GM23338 (cell line): ENCODE results near the gene SH3BP2. TPM values are rescaled to one million over a fixed set of nuclear protein-coding genes. Genes with fewer than 3 reads are reported as not detected.

Experiments
- ATAC-seq: fragments of 200-7000 bp; cut with Tn5 transposase; 3 replicates; pipeline ENCODE4 v1.9.1; 2020
- DNase-seq: peaks from one replicate; pipeline ENCODE4 v3.0.0-alpha.2; 2015; ENCODE audit warnings: low spot score
- H2AFZ ChIP-seq: fragments of 200-600 bp; sonication (generic); 2 replicates; pipeline ENCODE4 v1.8.0; 2016; ENCODE audit warnings: antibody characterized with exemption, mild to moderate bottlenecking, moderate library complexity
- H3F3A ChIP-seq: fragments of 200-600 bp; sonication (generic); replicated peaks from 2 replicates; pipeline ENCODE4 v1.8.0; 2017; ENCODE audit warnings: antibody characterized with exemption, mixed run types, low read depth
- H3K27ac ChIP-seq: fragments of 200-600 bp; sonication (generic); 2 replicates; pipeline ENCODE4 v1.6.1; 2016; ENCODE audit warnings: low read depth
- H3K27me3 ChIP-seq: fragments of 200-600 bp; sonication (generic); 2 replicates; pipeline ENCODE4 v1.8.0; 2016; ENCODE audit warnings: mild to moderate bottlenecking, mixed run types, moderate library complexity; ENCODE audit not compliant: insufficient read depth
- H3K36me3 ChIP-seq: fragments of 200-600 bp; sonication (generic); 2 replicates; pipeline ENCODE4 v1.8.0; 2016; ENCODE audit warnings: mild to moderate bottlenecking; ENCODE audit not compliant: insufficient read depth
- H3K4me1 ChIP-seq: fragments of 200-600 bp; sonication (generic); 2 replicates; pipeline ENCODE4 v1.8.0; 2016; ENCODE audit warnings: mild to moderate bottlenecking, moderate library complexity; ENCODE audit not compliant: insufficient read depth
- H3K4me2 ChIP-seq: fragments of 200-600 bp; sonication (generic); 2 replicates; pipeline ENCODE4 v1.7.1; 2017; ENCODE audit warnings: mixed run types
- H3K4me3 ChIP-seq: fragments of 200-600 bp; sonication (generic); 2 replicates; pipeline ENCODE4 v1.6.1; 2016; ENCODE audit warnings: mixed run types
- H3K79me2 ChIP-seq: fragments of 200-600 bp; sonication (generic); replicated peaks from 2 replicates; pipeline ENCODE4 v1.8.0; 2017; ENCODE audit warnings: mild to moderate bottlenecking; ENCODE audit not compliant: insufficient read depth
- H3K9me2 ChIP-seq: fragments of 200-600 bp; sonication (generic); 2 replicates; pipeline ENCODE4 v1.8.0; 2017; ENCODE audit not compliant: insufficient read depth
- H4K20me1 ChIP-seq: fragments of 200-600 bp; sonication (generic); replicated peaks from 2 replicates; pipeline ENCODE4 v1.8.0; 2017; ENCODE audit warnings: mild to moderate bottlenecking; ENCODE audit not compliant: insufficient read depth
- H3K27ac Mint-ChIP-seq: 2 replicates; pipeline ENCODE4 v1.8.0; 2020; ENCODE audit warnings: inconsistent platforms, mild to moderate bottlenecking, moderate library complexity, mixed read lengths
- H3K27me3 Mint-ChIP-seq: 3 replicates; pipeline ENCODE4 v1.8.0; 2022; ENCODE audit warnings: low read depth, mild to moderate bottlenecking, moderate library complexity, mixed read lengths, inconsistent platforms; ENCODE audit not compliant: insufficient read depth, poor library complexity
- H3K36me3 Mint-ChIP-seq: 3 replicates; pipeline ENCODE4 v1.8.0; 2021; ENCODE audit warnings: low read depth, mild to moderate bottlenecking, inconsistent platforms, moderate library complexity, mixed read lengths
- H3K4me1 Mint-ChIP-seq: 3 replicates; pipeline ENCODE4 v1.8.0; 2020; ENCODE audit warnings: mild to moderate bottlenecking, inconsistent platforms, mixed read lengths
- H3K4me3 Mint-ChIP-seq: 3 replicates; pipeline ENCODE4 v1.8.0; 2021; ENCODE audit warnings: moderate library complexity, mild to moderate bottlenecking, inconsistent platforms, mixed read lengths
- H3K9me3 Mint-ChIP-seq: 3 replicates; pipeline ENCODE4 v1.8.0; 2020; ENCODE audit warnings: moderate library complexity, mild to moderate bottlenecking, inconsistent platforms, mixed read lengths
- CREB1 ChIP-seq: fragments of 250-450 bp; sonication (Bioruptor Pico); IDR thresholded peaks from 2 replicates; pipeline ENCODE4 v1.5.0; 2020; ENCODE audit warnings: low read depth, mild to moderate bottlenecking, moderate library complexity
- CTCF ChIP-seq, 2 experiments: fragments of 200-600 bp in 1 of 2; sonication (generic) in 1 of 2; conservative IDR thresholded peaks; 2 replicates each; pipeline versions ENCODE4 v1.5.1 to v1.6.1; 2016 to 2017; ENCODE audit warnings: antibody characterized with exemption in 2 of 2, low read depth in 2 of 2, mild to moderate bottlenecking in 2 of 2, moderate library complexity in 1 of 2
- EZH2 ChIP-seq: fragments of 200-600 bp; sonication (generic); IDR thresholded peaks from one replicate; pipeline ENCODE4 v1.8.0; 2017; ENCODE audit warnings: antibody characterized with exemption, mild to moderate bottlenecking, low read depth; ENCODE audit not compliant: unreplicated experiment
- EZH2phosphoT487 ChIP-seq: fragments of 200-600 bp; sonication (generic); IDR thresholded peaks from one replicate; pipeline ENCODE4 v1.8.1; 2018; ENCODE audit warnings: antibody characterized with exemption; ENCODE audit not compliant: unreplicated experiment
- POLR2AphosphoS5 ChIP-seq: IDR thresholded peaks from 2 replicates; pipeline ENCODE4 v1.6.1; 2016; ENCODE audit warnings: antibody characterized with exemption, low read depth
- REST ChIP-seq: IDR thresholded peaks from one replicate; pipeline ENCODE4 v1.6.1; 2018; ENCODE audit warnings: antibody characterized with exemption; ENCODE audit not compliant: unreplicated experiment
- STAT1 ChIP-seq: IDR thresholded peaks from one replicate; pipeline ENCODE4 v1.6.1; 2016; ENCODE audit warnings: antibody characterized with exemption; ENCODE audit not compliant: unreplicated experiment
- ZNF114 ChIP-seq: fragments of 250-450 bp; sonication (Bioruptor Pico); IDR thresholded peaks from 2 replicates; pipeline ENCODE4 v1.5.0; 2020; ENCODE audit warnings: mild to moderate bottlenecking, moderate library complexity
- polyA plus RNA-seq: library from polyadenylated mRNA; unstranded; fragments of >200 nt; fragmentation: Nextera tagmentation; extraction: Ambion mirVana; gene quantifications from 2 replicates; pipeline ENCODE4 v1.2.1, GENCODE V29; 2016
- total RNA-seq: library from RNA; depleted of rRNA; stranded (reverse); fragments of >200 nt; shearing (Covaris generic); gene quantifications from 2 replicates; pipeline ENCODE4 v1.2.3, GENCODE V29; 2014
- TF ChIP-seq, protein P1 (sequence below): IDR thresholded peaks from 2 replicates; pipeline ENCODE4 v1.6.1; 2016; ENCODE audit warnings: antibody characterized with exemption

Gene SH3BP2
- total and polyA plus RNA-seq, 2 experiments from 2014 or later = 15.2 to 43.9 TPM

- no peak for TF ChIP-seq STAT1
- no peak for TF ChIP-seq ZNF114 (CRISPR knock-in tag)
- no peak for TF ChIP-seq EZH2phosphoT487
- TF ChIP-seq CREB1 (CRISPR knock-in tag) = no peak
- TF ChIP-seq CTCF (conservative IDR thresholded peaks at IDR 0.05; ENCODE audit: low read depth in 2 of 2) = no peak
- TF ChIP-seq, protein P1, sequence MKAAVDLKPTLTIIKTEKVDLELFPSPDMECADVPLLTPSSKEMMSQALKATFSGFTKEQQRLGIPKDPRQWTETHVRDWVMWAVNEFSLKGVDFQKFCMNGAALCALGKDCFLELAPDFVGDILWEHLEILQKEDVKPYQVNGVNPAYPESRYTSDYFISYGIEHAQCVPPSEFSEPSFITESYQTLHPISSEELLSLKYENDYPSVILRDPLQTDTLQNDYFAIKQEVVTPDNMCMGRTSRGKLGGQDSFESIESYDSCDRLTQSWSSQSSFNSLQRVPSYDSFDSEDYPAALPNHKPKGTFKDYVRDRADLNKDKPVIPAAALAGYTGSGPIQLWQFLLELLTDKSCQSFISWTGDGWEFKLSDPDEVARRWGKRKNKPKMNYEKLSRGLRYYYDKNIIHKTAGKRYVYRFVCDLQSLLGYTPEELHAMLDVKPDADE = no peak
- no peak for TF ChIP-seq REST
- TF ChIP-seq POLR2AphosphoS5 = no peak
Observed at GRCh38 chr4:2768124-2768523, 24.8 kb upstream of the SH3BP2 start.

DNA sequence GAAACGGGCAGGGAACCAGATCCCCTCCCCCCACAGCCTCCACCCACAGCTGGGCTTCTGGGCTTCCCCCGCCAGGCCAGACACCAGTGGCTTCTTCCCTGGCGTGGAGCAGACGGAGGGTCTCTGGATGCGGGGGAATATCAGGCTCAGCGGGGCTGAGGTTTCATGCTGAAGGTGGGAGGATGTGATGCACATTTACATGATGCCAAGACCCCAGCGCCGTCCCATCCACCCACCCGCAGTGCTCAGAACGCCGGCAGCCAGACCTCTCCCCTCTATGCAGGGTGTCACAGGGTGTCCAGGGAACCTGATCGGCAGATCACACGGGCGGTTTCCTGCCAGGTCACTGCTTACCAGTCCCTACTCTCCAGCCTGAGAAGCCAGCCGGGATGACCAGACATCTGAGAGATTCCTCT, 24.0 kb upstream of the SH3BP2 start:
- DNase-seq = no peak
- Mint-ChIP-seq H3K27me3 (peaks cover 3% of the 10 kb centered on the region), H3K36me3 (peaks cover 7% of the 10 kb centered on the region; the same call in 1 of the 3 replicates), H3K9me3 (peaks cover 6% of the 10 kb centered on the region; the same call in 2 of the 3 replicates), H3K27ac (no peak overlapping the region), H3K4me3 (no peak overlapping the region), H3K4me1 (peaks cover 11% of the 10 kb centered on the region)
- H3K9me2 ChIP-seq = no peaks in the 10 kb centered on the region
- H3F3A ChIP-seq = no peaks in the 10 kb centered on the region
- H2AFZ ChIP-seq = peak overlapping the region; percentile 80
- H4K20me1 ChIP-seq = no peaks in the 10 kb centered on the region
- no peak overlapping the region for H3K4me3 ChIP-seq
- H3K36me3 ChIP-seq = no peaks in the 10 kb centered on the region
- H3K4me2 ChIP-seq = 0 out of 2 replicates have a peak overlapping the region, but pooled peaks have one; percentile 21
- H3K79me2 ChIP-seq = no peaks in the 10 kb centered on the region
- H3K27me3 ChIP-seq = no peaks in the 10 kb centered on the region
- peaks cover 13% of the 10 kb centered on the region for H3K4me1 ChIP-seq
- peak; percentile 8; the same call in 1 of the 3 replicates for ATAC-seq
- no peak overlapping the region for H3K27ac ChIP-seq
- no peak for TF ChIP-seq CREB1 (CRISPR knock-in tag)
- no peak for TF ChIP-seq STAT1
- TF ChIP-seq REST = no peak
- TF ChIP-seq EZH2phosphoT487 = no peak
- TF ChIP-seq, protein P1 = no peak
- TF ChIP-seq POLR2AphosphoS5 = no peak
- no peak for TF ChIP-seq EZH2

More at GRCh38 chr4:2768124-2768523, 24.8 kb upstream of the SH3BP2 start:
- no peak for DNase-seq
- H3K27me3 ChIP-seq = no peaks in the 10 kb centered on the region
- Mint-ChIP-seq H3K9me3 (peaks cover 6% of the 10 kb centered on the region; the same call in 2 of the 3 replicates), H3K27me3 (peaks cover 3% of the 10 kb centered on the region), H3K4me1 (peaks cover 11% of the 10 kb centered on the region), H3K27ac (no peak overlapping the region), H3K4me3 (no peak overlapping the region), H3K36me3 (peaks cover 7% of the 10 kb centered on the region; the same call in 1 of the 3 replicates)
- H3K79me2 ChIP-seq = no peaks in the 10 kb centered on the region
- ATAC-seq = no peak
- peaks cover 17% of the 10 kb centered on the region for H3K4me1 ChIP-seq
- H3K4me3 ChIP-seq = no peak overlapping the region
- no peaks in the 10 kb centered on the region for H3K9me2 ChIP-seq
- no peaks in the 10 kb centered on the region for H3K36me3 ChIP-seq
- H2AFZ ChIP-seq = peak overlapping the region; percentile 80
- H3K4me2 ChIP-seq = no peak overlapping the region
- H3K27ac ChIP-seq = no peak overlapping the region
- H4K20me1 ChIP-seq = no peaks in the 10 kb centered on the region
- H3F3A ChIP-seq = 0 out of 2 replicates have a peak, but pooled peaks cover 3% of the 10 kb centered on the region
